B cell (primary cell): Measurements from ENCODE around the gene NXF3. TPM values are rescaled to one million over a fixed set of nuclear protein-coding genes. Genes with fewer than 3 reads are reported as not detected.

ENCODE experiments used
- ATAC-seq: fragments of 200-7000 bp; cut with Tn5 transposase; one replicate; pipeline ENCODE4 v1.10.0; 2021; ENCODE audit warnings: low read depth, mild to moderate bottlenecking, moderate number of reproducible peaks, moderate library complexity
- CTCF ChIA-PET: fragments of 350-600 bp; sonication (Branson Sonifier 250); formaldehyde crosslinking; loops from one replicate; lab custom pipeline; 2021; ENCODE audit warnings: antibody characterized with exemption, inconsistent platforms; lab: Charles Lee
- POLR2A ChIA-PET: fragments of 350-600 bp; sonication (Branson Sonifier 250); formaldehyde crosslinking; loops from one replicate; lab custom pipeline; 2021; ENCODE audit warnings: antibody characterized with exemption; lab: Charles Lee
- DNase-seq: peaks from one replicate; pipeline ENCODE4 v3.0.0; 2013
- H2AFZ ChIP-seq: 2 replicates; pipeline ENCODE4 v1.6.1; 2012; ENCODE audit warnings: mild to moderate bottlenecking, low read depth, low read length; ENCODE audit not compliant: insufficient read depth, poor library complexity, severe bottlenecking
- H3K27ac ChIP-seq, 2 donors: 1 replicate in 1 of 2; 2 replicates in 1 of 2; pipeline ENCODE4 v1.5.1; 2012 to 2013; ENCODE audit warnings: low read length in 2 of 2, mild to moderate bottlenecking in 2 of 2, moderate library complexity in 1 of 2
- H3K27me3 ChIP-seq, 4 experiments: fragments of 200-600 bp in 1 of 4; sonication (generic) in 1 of 4; replicated peaks in 1 of 4; 1 replicate in 2 of 4; 2 replicates in 2 of 4; pipeline versions ENCODE4 v1.6.1 to v1.7.0; 2013 to 2016; ENCODE audit warnings: low read length in 3 of 4, mild to moderate bottlenecking in 2 of 4, mixed read lengths in 1 of 4, moderate library complexity in 1 of 4; ENCODE audit not compliant: insufficient read depth in 4 of 4, control insufficient read depth in 3 of 4; ENCODE audit errors: control extremely low read depth in 1 of 4
- H3K36me3 ChIP-seq, 2 experiments: replicated peaks in 1 of 2; 1 replicate in 1 of 2; 2 replicates in 1 of 2; pipeline versions ENCODE4 v1.6.1 to v1.7.1; 2013; ENCODE audit warnings: low read length in 1 of 2; ENCODE audit not compliant: insufficient read depth in 2 of 2, control insufficient read depth in 1 of 2; ENCODE audit errors: control extremely low read depth in 1 of 2, extremely low read depth in 1 of 2
- H3K4me1 ChIP-seq, 2 donors: fragments of 200-600 bp in 1 of 2; sonication (generic) in 1 of 2; 1 replicate in 1 of 2; 2 replicates in 1 of 2; pipeline versions ENCODE4 v1.5.1 to v1.6.1; 2013 to 2017; ENCODE audit warnings: low read length in 2 of 2; ENCODE audit not compliant: control insufficient read depth in 2 of 2, insufficient read depth in 2 of 2
- H3K4me2 ChIP-seq: replicated peaks from 2 replicates; pipeline ENCODE3; 2012; ENCODE audit warnings: mild to moderate bottlenecking, low read depth, low read length; ENCODE audit not compliant: poor library complexity, severe bottlenecking
- H3K4me3 ChIP-seq, 5 experiments: fragments of 200-600 bp in 1 of 5; sonication (generic) in 1 of 5; 1 replicate in 3 of 5; 2 replicates in 2 of 5; pipeline versions ENCODE4 v1.5.1 to v1.7.0; 2011 to 2016; ENCODE audit warnings: low read length in 4 of 5, mild to moderate bottlenecking in 4 of 5, low read depth in 2 of 5, control low read depth in 1 of 5, moderate library complexity in 1 of 5; ENCODE audit not compliant: insufficient read depth in 1 of 5; ENCODE audit errors: control extremely low read depth in 1 of 5, extremely low read depth in 1 of 5
- H3K79me2 ChIP-seq: fragments of 200-600 bp; sonication (generic); one replicate; pipeline ENCODE4 v1.6.0; 2016; ENCODE audit warnings: low read length; ENCODE audit not compliant: control insufficient read depth, insufficient read depth
- H3K9ac ChIP-seq: fragments of 200-600 bp; sonication (generic); 2 replicates; pipeline ENCODE4 v1.6.1; 2017; ENCODE audit warnings: mild to moderate bottlenecking, low read length, moderate library complexity
- H3K9me3 ChIP-seq, 3 donors: one replicate each; pipeline versions ENCODE4 v1.6.1 to v1.7.1; 2013; ENCODE audit warnings: low read length in 2 of 3; ENCODE audit not compliant: control insufficient read depth in 2 of 3, insufficient read depth in 1 of 3; ENCODE audit errors: control extremely low read depth in 1 of 3
- H4K20me1 ChIP-seq: 2 replicates; pipeline ENCODE4 v1.6.0; 2012; ENCODE audit warnings: mild to moderate bottlenecking, low read length; ENCODE audit not compliant: insufficient read depth, control insufficient read depth, poor library complexity, severe bottlenecking
- H3K27ac Mint-ChIP-seq: one replicate; pipeline ENCODE4 v1.8.0; 2021; ENCODE audit warnings: mixed read lengths
- H3K27me3 Mint-ChIP-seq: one replicate; pipeline ENCODE4 v1.8.0; 2021; ENCODE audit warnings: mixed read lengths
- H3K4me1 Mint-ChIP-seq: one replicate; pipeline ENCODE4 v1.8.0; 2021; ENCODE audit warnings: mixed read lengths
- H3K4me3 Mint-ChIP-seq: one replicate; pipeline ENCODE4 v1.8.0; 2021; ENCODE audit warnings: mixed read lengths
- H3K9me3 Mint-ChIP-seq: one replicate; pipeline ENCODE4 v1.8.0; 2022; ENCODE audit warnings: mixed read lengths; ENCODE audit not compliant: insufficient read depth
- CTCF ChIP-seq: fragments of 200-600 bp; IDR thresholded peaks from one replicate; pipeline ENCODE4 v1.8.0; 2022; ENCODE audit warnings: antibody characterized with exemption, mild to moderate bottlenecking
- EZH2 ChIP-seq: IDR thresholded peaks from 2 replicates; pipeline ENCODE4 v1.6.1; 2012; ENCODE audit warnings: borderline replicate concordance, low read depth, mild to moderate bottlenecking, moderate library complexity, low read length; ENCODE audit not compliant: insufficient read depth, poor library complexity, severe bottlenecking
- WGBS: methylation state at CpG from one replicate; pipeline ENCODE4 v1.1.5; 2013; ENCODE audit warnings: missing lambda C conversion rate; ENCODE audit not compliant: insufficient coverage; 5-methylcytosine and 5-hydroxymethylcytosine counted together
- intact Hi-C: fragments of 100-400 bp; cut with micrococcal nuclease; formaldehyde crosslinking; loops from one replicate; pipeline ENCODE4 v1.10.0; 2022
- polyA plus RNA-seq: library from polyadenylated mRNA; depleted of rRNA; stranded (reverse); fragments of >200 nt; gene quantifications from 2 replicates; pipeline ENCODE4 v1.2.3, GENCODE V29; 2012
- total RNA-seq, 2 donors: library from RNA; stranded (reverse); fragments of 120-200 nt in 1 of 2; gene quantifications; 1 replicate in 1 of 2; 2 replicates in 1 of 2; pipeline versions ENCODE4 v1.2.3 to v1.2.4, GENCODE V29; 2013 to 2022

Gene NXF3
- total and polyA plus RNA-seq, 2 donors (not counting 1 experiment from before 2014, with no cell fraction given), result not detected

GRCh38 chrX:103063191-103063845 is 29.6 kb downstream of the NXF3 start:
- DNase-seq, result no peak
- peak overlapping the region in 1 of 5 experiments; percentile 2 for H3K4me3 ChIP-seq
- CTCF ChIA-PET, result no interaction called here

More at GRCh38 chrX:103063191-103063845, 29.6 kb downstream of the NXF3 start:
- H4K20me1 ChIP-seq, result no peaks in the 10 kb centered on the region
- Mint-ChIP-seq H3K27ac (no peak overlapping the region), H3K4me1 (peaks cover 2% of the 10 kb centered on the region), H3K9me3 (no peaks in the 10 kb centered on the region), H3K27me3 (peaks cover 6% of the 10 kb centered on the region), H3K4me3 (no peak overlapping the region)
- no peak for TF ChIP-seq EZH2
- TF ChIP-seq CTCF, result no peak
- ATAC-seq, result no peak
- no peaks in the 10 kb centered on the region for H3K4me1 ChIP-seq
- H3K9ac ChIP-seq, result no peak overlapping the region
- intact Hi-C loops, result no loop called here
- POLR2A ChIA-PET, result no interaction called here
- no peak overlapping the region for H3K27ac ChIP-seq
- no peaks in the 10 kb centered on the region for H3K79me2 ChIP-seq
- H3K27me3 ChIP-seq, result peaks cover 0 to 3% (median 0%) of the 10 kb centered on the region in 4 experiments
- WGBS, result 8% methylated on average over 2 of the region's 34 CpGs
- no peaks in the 10 kb centered on the region for H3K9me3 ChIP-seq
- no peaks in the 10 kb centered on the region for H3K36me3 ChIP-seq
- no peak overlapping the region for H3K4me2 ChIP-seq
- H2AFZ ChIP-seq, result no peak overlapping the region
